GM10266 (cell line): ENCODE data around the gene SMARCAL1.

ENCODE experiments used
- DNase-seq: peaks from one replicate; pipeline ENCODE4 v3.0.0; 2012; ENCODE audit errors: extremely low spot score
- TF ChIP-seq, protein P1 (sequence below): IDR thresholded peaks from 2 replicates; pipeline ENCODE4 v1.5.1; 2012; ENCODE audit warnings: mild to moderate bottlenecking, low read depth; ENCODE audit not compliant: control insufficient read depth, insufficient read depth; ENCODE audit errors: missing control alignments

The SMARCAL1 gene

DNA sequence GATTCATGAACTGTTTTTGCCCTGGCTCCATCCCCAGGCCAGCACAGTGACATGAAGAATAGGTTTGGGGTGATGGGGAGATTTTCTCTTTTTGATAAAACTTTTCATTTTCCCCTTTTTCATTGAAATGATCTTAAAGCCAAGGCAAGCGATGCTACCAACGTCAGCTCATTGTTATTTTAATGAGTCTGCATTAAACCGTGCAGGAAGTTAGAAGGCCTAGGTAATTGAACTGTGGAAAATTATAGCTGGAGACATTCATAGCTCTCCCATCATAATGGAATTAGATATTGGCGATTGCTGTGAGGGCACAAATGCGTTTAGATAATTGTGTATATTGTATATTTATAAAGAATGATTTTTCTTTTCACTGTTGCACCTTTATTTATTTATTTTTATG, 33.2 kb downstream of the SMARCAL1 start:
- TF ChIP-seq, protein P1, sequence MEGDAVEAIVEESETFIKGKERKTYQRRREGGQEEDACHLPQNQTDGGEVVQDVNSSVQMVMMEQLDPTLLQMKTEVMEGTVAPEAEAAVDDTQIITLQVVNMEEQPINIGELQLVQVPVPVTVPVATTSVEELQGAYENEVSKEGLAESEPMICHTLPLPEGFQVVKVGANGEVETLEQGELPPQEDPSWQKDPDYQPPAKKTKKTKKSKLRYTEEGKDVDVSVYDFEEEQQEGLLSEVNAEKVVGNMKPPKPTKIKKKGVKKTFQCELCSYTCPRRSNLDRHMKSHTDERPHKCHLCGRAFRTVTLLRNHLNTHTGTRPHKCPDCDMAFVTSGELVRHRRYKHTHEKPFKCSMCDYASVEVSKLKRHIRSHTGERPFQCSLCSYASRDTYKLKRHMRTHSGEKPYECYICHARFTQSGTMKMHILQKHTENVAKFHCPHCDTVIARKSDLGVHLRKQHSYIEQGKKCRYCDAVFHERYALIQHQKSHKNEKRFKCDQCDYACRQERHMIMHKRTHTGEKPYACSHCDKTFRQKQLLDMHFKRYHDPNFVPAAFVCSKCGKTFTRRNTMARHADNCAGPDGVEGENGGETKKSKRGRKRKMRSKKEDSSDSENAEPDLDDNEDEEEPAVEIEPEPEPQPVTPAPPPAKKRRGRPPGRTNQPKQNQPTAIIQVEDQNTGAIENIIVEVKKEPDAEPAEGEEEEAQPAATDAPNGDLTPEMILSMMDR, result no peak
- DNase-seq, result no peak

DNA sequence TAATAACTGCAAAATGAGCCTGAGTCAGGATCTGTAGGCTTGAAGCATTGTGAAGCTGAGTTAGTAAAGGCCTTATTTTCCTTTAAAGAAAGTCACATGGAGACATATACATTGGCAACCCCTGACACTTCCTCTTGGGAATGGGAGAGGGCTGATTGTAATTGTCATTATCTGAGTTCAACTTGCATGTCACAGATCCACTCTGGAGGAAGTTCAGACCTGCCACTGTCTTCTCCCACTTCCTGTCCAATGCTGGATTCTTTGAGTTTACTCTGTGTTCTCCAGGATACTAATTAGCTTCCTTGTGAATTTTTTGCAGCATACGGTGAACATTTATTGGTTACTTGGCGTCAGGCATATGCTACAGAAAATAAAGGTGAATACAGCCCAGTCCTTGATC, 34.1 kb downstream of the SMARCAL1 start:
- TF ChIP-seq, protein P1, result no peak

DNA sequence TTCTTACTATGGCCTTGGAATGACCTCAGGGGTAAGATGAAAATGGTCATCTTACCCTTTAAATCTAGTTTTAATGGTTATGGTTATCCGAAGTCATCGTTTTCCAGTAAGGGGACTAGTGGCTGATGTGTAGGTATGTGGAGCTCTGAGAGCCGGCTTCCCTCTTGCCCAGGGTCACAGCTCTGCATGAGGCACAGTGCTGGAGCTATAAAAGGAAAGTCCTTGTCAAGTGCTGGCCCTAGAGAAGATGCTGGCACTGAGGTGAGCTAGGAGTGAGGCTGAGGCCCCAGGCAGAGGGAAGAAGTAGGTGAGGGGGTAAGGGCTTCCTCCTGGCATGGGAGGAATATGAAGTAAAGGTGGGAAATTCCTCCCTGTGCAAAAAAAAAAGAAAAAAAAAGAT, 35.0 kb downstream of the SMARCAL1 start:
- DNase-seq, result no peak
- TF ChIP-seq, protein P1, result no peak

More for the DNA sequence above, 34.1 kb downstream of the SMARCAL1 start:
- no peak for DNase-seq

DNA sequence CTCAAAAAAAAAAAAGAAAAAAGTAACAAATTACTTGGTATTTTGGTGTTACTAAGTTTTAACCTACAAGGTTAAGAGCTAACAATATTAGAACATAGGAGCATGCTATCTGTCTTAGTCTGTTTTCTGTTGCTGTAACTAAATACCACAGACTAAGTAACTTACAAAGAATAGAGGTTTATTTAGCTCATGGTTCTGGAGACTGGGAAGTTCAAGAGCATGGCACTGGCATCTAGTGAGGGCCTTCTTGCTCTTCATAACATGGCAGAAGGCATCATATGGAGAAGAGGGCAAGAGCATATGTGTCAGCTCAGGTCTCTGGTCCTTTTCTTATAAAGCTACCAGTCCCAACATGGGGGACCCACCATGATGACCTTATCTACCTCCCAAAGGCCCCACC, 36.5 kb downstream of the SMARCAL1 start:
- DNase-seq, result no peak
- TF ChIP-seq, protein P1, result no peak

DNA sequence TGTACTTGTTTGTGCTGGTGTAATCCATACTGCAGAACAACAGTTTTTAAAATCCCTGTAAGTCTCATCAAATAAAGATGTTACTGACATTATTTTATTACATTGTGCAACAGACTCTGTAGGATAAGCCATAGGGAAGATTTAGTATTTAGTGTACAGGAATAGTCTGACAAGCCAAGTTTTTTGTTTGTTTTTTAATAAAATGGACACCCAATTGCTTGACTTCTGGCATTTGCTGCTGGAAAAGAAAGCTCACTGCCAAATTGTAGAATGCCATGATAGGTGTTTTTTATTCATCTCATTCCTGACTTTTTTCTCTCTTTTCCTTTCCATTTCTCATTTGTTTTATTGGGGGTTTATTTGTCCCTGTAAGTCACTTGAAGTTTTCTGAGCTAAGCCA, 38.1 kb downstream of the SMARCAL1 start:
- TF ChIP-seq, protein P1, result no peak
- DNase-seq, result no peak

DNA sequence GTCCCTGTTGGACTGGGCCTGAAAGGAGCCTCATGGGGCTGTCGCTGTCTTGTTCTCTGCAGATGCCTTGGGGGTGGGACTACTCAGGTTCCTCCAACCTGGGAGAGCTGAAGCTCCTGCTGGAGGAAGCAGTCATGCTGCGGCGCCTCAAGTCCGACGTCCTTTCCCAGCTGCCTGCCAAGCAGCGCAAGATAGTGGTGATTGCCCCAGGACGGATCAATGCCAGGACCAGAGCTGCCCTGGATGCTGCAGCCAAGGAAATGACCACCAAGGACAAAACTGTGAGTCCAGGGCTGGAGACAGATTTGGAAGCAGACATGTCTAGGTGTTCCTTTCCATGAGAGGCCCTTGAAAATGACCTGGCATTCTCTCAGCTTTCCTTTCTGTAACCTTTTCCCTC, 38.5 kb downstream of the SMARCAL1 start:
- TF ChIP-seq, protein P1, result no peak
- no peak for DNase-seq

DNA sequence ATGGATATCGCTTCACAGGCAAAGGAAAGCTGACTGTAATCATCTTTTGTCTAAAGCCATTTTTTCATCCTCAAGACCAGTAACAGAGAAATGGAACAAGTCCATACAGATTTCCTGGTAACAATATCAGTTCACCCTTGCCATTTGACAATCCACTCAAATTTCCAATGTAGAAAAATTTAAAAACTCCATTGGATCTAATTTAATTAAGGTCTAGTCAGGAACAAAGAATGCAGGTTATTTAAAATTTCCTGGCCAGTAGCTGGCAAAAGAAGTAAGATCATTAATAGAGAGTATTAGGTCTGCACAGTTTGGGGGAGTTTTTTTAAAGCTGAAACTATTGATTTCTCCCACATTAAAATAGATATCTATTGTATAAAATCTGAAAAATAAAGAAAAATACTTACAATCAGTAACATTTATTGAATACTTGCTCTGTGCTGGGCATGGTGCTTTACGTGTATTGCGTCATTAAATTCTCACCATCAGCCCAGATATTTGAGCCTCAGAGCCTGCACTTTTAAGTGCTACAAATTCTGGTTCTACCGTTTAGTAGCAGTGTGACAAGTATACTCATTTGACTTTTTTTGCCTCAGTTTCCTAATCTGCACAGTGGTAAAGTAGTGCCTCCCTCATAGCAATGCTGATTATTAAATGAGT, 41.8 kb downstream of the SMARCAL1 start:
- DNase-seq, result no peak
- TF ChIP-seq, protein P1, result no peak
